H1 (cell line): Measurements from ENCODE around the gene DNASE1. TPM values are rescaled to one million over a fixed set of nuclear protein-coding genes. Genes with fewer than 3 reads are reported as not detected.

Source experiments
- CTCF ChIA-PET: fragments of 300-600 bp; sonication (Branson Sonifier 250); formaldehyde crosslinking; loops from one replicate; lab custom pipeline; 2021; ENCODE audit not compliant: partially characterized antibody; lab: Charles Lee
- POLR2A ChIA-PET: fragments of 300-600 bp; sonication (Branson Sonifier 250); formaldehyde crosslinking; loops from one replicate; lab custom pipeline; 2021; ENCODE audit warnings: inconsistent platforms; ENCODE audit not compliant: partially characterized antibody; lab: Charles Lee
- DNase-seq, 2 experiments: peaks; one replicate each; pipeline versions ENCODE4 v3.0.0 to v3.0.0-alpha.2; 2010 to 2022; ENCODE audit warnings: low spot score in 2 of 2, low read depth in 1 of 2, mixed read lengths in 1 of 2
- FAIRE-seq: peaks from 2 replicates; lab custom pipeline; 2011; peaks lifted over from hg19 to GRCh38; lab: Jason Lieb, UNC
- H2AFZ ChIP-seq: 2 replicates; pipeline ENCODE4 v1.8.1; 2012; ENCODE audit warnings: low read length, inconsistent platforms
- H2AK5ac ChIP-seq: 2 replicates; pipeline ENCODE4 v1.6.1; 2013; ENCODE audit warnings: low read depth, low read length
- H2BK120ac ChIP-seq: replicated peaks from 2 replicates; pipeline ENCODE3; 2013; ENCODE audit warnings: low read depth, low read length, inconsistent platforms
- H2BK12ac ChIP-seq: 2 replicates; pipeline ENCODE4 v1.6.1; 2013; ENCODE audit warnings: low read depth, low read length
- H2BK15ac ChIP-seq: 2 replicates; pipeline ENCODE4 v1.6.1; 2013; ENCODE audit warnings: low read length
- H2BK20ac ChIP-seq: 2 replicates; pipeline ENCODE4 v1.6.1; 2013; ENCODE audit warnings: low read length
- H2BK5ac ChIP-seq: 2 replicates; pipeline ENCODE4 v1.6.1; 2013; ENCODE audit warnings: low read depth, low read length
- H3K14ac ChIP-seq: 2 replicates; pipeline ENCODE4 v1.6.1; 2013; ENCODE audit warnings: inconsistent platforms; ENCODE audit not compliant: insufficient read length
- H3K18ac ChIP-seq: 2 replicates; pipeline ENCODE4 v1.6.1; 2013; ENCODE audit warnings: low read length; ENCODE audit errors: extremely low read depth
- H3K23ac ChIP-seq: 2 replicates; pipeline ENCODE4 v1.6.1; 2013; ENCODE audit warnings: inconsistent platforms; ENCODE audit not compliant: insufficient read length
- H3K23me2 ChIP-seq: 2 replicates; pipeline ENCODE4 v1.6.1; 2013; ENCODE audit warnings: low read depth, low read length
- H3K27ac ChIP-seq: 2 replicates; pipeline ENCODE4 v1.6.1; 2011; ENCODE audit warnings: low read depth, low read length, inconsistent platforms
- H3K27me3 ChIP-seq, 4 experiments: replicated peaks in 1 of 4; 1 replicate in 1 of 4; 2 replicates in 3 of 4; pipeline versions ENCODE4 v1.6.1 to v1.8.1; 2011 to 2013; ENCODE audit warnings: low read length in 3 of 4, mild to moderate bottlenecking in 3 of 4, inconsistent platforms in 2 of 4, mixed read lengths in 2 of 4, moderate library complexity in 1 of 4; ENCODE audit not compliant: control insufficient read depth in 3 of 4, insufficient read depth in 3 of 4; ENCODE audit errors: extremely low read depth in 1 of 4
- H3K36me3 ChIP-seq, 4 experiments: 2 replicates each; pipeline versions ENCODE4 v1.6.1 to v1.8.1; 2011 to 2013; ENCODE audit warnings: mild to moderate bottlenecking in 4 of 4, low read length in 3 of 4, moderate library complexity in 2 of 4, control low read depth in 1 of 4, inconsistent platforms in 1 of 4; ENCODE audit not compliant: insufficient read depth in 4 of 4, control insufficient read depth in 2 of 4
- H3K4ac ChIP-seq: replicated peaks from 2 replicates; pipeline ENCODE3; 2013; ENCODE audit warnings: low read length, low read depth, mixed read lengths, inconsistent platforms; ENCODE audit not compliant: insufficient read length
- H3K4me1 ChIP-seq, 4 experiments: replicated peaks in 1 of 4; 1 replicate in 1 of 4; 2 replicates in 3 of 4; pipeline versions ENCODE4 v1.6.1 to v1.8.1; 2011 to 2013; ENCODE audit warnings: low read length in 3 of 4, inconsistent platforms in 2 of 4, mixed read lengths in 1 of 4; ENCODE audit not compliant: insufficient read depth in 4 of 4, control insufficient read depth in 3 of 4
- H3K4me2 ChIP-seq, 2 experiments: 2 replicates each; pipeline versions ENCODE4 v1.6.1 to v1.8.1; 2011 to 2013; ENCODE audit warnings: low read depth in 2 of 2, low read length in 2 of 2, control low read depth in 1 of 2, inconsistent platforms in 1 of 2, mild to moderate bottlenecking in 1 of 2; ENCODE audit not compliant: insufficient read depth in 1 of 2
- H3K4me3 ChIP-seq, 4 experiments: fragments of 200-600, 300-600 bp in 1 of 4; sonication (generic), shearing (Covaris generic), sonication (Bioruptor Twin) in 1 of 4; 2 replicates each; pipeline versions ENCODE4 v1.5.1 to v1.8.1; 2011 to 2016; ENCODE audit warnings: low read length in 4 of 4, low read depth in 3 of 4, control low read depth in 2 of 4, inconsistent platforms in 2 of 4, mild to moderate bottlenecking in 2 of 4, mixed read lengths in 1 of 4, moderate library complexity in 1 of 4; ENCODE audit not compliant: insufficient read depth in 2 of 4; ENCODE audit errors: extremely low read depth in 1 of 4
- H3K56ac ChIP-seq: replicated peaks from 2 replicates; pipeline ENCODE3; 2013; ENCODE audit warnings: low read depth, mild to moderate bottlenecking, mixed read lengths, low read length, inconsistent platforms; ENCODE audit not compliant: insufficient read length
- H3K79me1 ChIP-seq: 2 replicates; pipeline ENCODE4 v1.6.1; 2013; ENCODE audit warnings: low read depth, low read length, control low read depth
- H3K79me2 ChIP-seq, 2 experiments: 2 replicates each; pipeline versions ENCODE4 v1.6.1 to v1.8.1; 2012 to 2013; ENCODE audit warnings: low read length in 2 of 2, mild to moderate bottlenecking in 2 of 2, inconsistent platforms in 1 of 2; ENCODE audit not compliant: insufficient read depth in 2 of 2, control insufficient read depth in 1 of 2
- H3K9ac ChIP-seq, 4 experiments: replicated peaks in 1 of 4; 1 replicate in 1 of 4; 2 replicates in 3 of 4; pipeline versions ENCODE4 v1.6.1 to v1.8.1; 2011 to 2013; ENCODE audit warnings: low read depth in 3 of 4, low read length in 3 of 4, control low read depth in 2 of 4, mild to moderate bottlenecking in 2 of 4, moderate library complexity in 2 of 4, inconsistent platforms in 1 of 4; ENCODE audit errors: extremely low read depth in 1 of 4
- H3K9me3 ChIP-seq, 2 experiments: 2 replicates each; pipeline versions ENCODE4 v1.6.1 to v1.8.1; 2012 to 2013; ENCODE audit warnings: mild to moderate bottlenecking in 2 of 2, moderate library complexity in 2 of 2, control low read depth in 1 of 2, inconsistent platforms in 1 of 2, low read depth in 1 of 2, low read length in 1 of 2, mixed read lengths in 1 of 2; ENCODE audit not compliant: insufficient read depth in 2 of 2
- H4K20me1 ChIP-seq, 2 experiments: replicated peaks in 1 of 2; 2 replicates each; pipeline versions ENCODE3 to v1.8.1; 2011 to 2013; ENCODE audit warnings: inconsistent platforms in 2 of 2, low read length in 2 of 2, mild to moderate bottlenecking in 1 of 2; ENCODE audit not compliant: insufficient read depth in 2 of 2, control insufficient read depth in 1 of 2
- H4K5ac ChIP-seq: 2 replicates; pipeline ENCODE4 v1.6.1; 2013; ENCODE audit warnings: low read length, low read depth, mixed read lengths, inconsistent platforms; ENCODE audit not compliant: insufficient read length
- H4K8ac ChIP-seq: 2 replicates; pipeline ENCODE4 v1.8.0; 2013; ENCODE audit warnings: mild to moderate bottlenecking, moderate library complexity, low read length, inconsistent platforms; ENCODE audit not compliant: insufficient read depth; ENCODE audit errors: extremely low read depth
- H4K91ac ChIP-seq: replicated peaks from 2 replicates; pipeline ENCODE3; 2013; ENCODE audit warnings: low read length, mixed read lengths, inconsistent platforms; ENCODE audit not compliant: insufficient read length
- CBX8 ChIP-seq: fragments of 300-800, 300-1000 bp; sonication (generic); IDR thresholded peaks from 2 replicates; pipeline ENCODE4 v1.7.1; 2016; ENCODE audit warnings: low read depth, low read length, borderline replicate concordance
- CHD1 ChIP-seq: IDR thresholded peaks from 2 replicates; pipeline ENCODE4 v1.6.1; 2012; ENCODE audit warnings: low read depth, low read length, improper control_type of control experiment
- EZH2 ChIP-seq: fragments of 200-600 bp; sonication (generic); IDR thresholded peaks from 2 replicates; pipeline ENCODE4 v1.7.1; 2012; ENCODE audit warnings: low read depth, mild to moderate bottlenecking, moderate library complexity, low read length, inconsistent platforms; ENCODE audit not compliant: severe bottlenecking
- RBBP5 ChIP-seq: IDR thresholded peaks from 2 replicates; pipeline ENCODE4 v1.7.1; 2012; ENCODE audit warnings: low read depth, mild to moderate bottlenecking, inconsistent platforms, low read length, moderate library complexity, borderline replicate concordance
- RNF2 ChIP-seq: fragments of 200-900, 300-1000 bp; sonication (generic); IDR thresholded peaks from 2 replicates; pipeline ENCODE4 v1.7.1; 2016; ENCODE audit warnings: borderline replicate concordance, low read depth, mild to moderate bottlenecking, antibody characterized with exemption, low read length; ENCODE audit not compliant: poor library complexity, severe bottlenecking; ENCODE audit errors: missing control alignments
- SIN3A ChIP-seq, 2 experiments: IDR thresholded peaks in 1 of 2; conservative IDR thresholded peaks in 1 of 2; 2 replicates each; pipeline ENCODE4 v1.6.1; 2011 to 2012; ENCODE audit warnings: low read length in 2 of 2, improper control_type of control experiment in 1 of 2, low read depth in 1 of 2, mild to moderate bottlenecking in 1 of 2
- SIX5 ChIP-seq: IDR thresholded peaks from 2 replicates; pipeline ENCODE4 v1.6.1; 2011; ENCODE audit warnings: mild to moderate bottlenecking, low read depth, low read length
- WGBS, 2 experiments: shearing (Covaris generic) in 1 of 2; methylation state at CpG; one replicate each; pipeline versions ENCODE4 v1.1.6 to v1.1.7; 2013 to 2015; ENCODE audit warnings: low lambda C conversion rate in 2 of 2, mixed read lengths in 2 of 2, inconsistent platforms in 1 of 2, low coverage in 1 of 2, missing lambda C conversion rate in 1 of 2; ENCODE audit not compliant: insufficient replicate concordance in 2 of 2, insufficient coverage in 1 of 2, insufficient read length in 1 of 2; ENCODE audit errors: extremely low coverage in 1 of 2, missing lambda C conversion rate in 1 of 2; 5-methylcytosine and 5-hydroxymethylcytosine counted together
- polyA plus RNA-seq, 7 experiments: library from polyadenylated mRNA; depleted of rRNA in 3 of 7; stranded (reverse) in 5 of 7; unstranded in 2 of 7; fragments of >200 nt in 5 of 7; fragments of 200-250 nt in 2 of 7; gene quantifications; 1 replicate in 5 of 7; 2 replicates in 1 of 7; 4 replicates in 1 of 7; pipeline versions ENCODE4 v1.2.1 to v1.2.3, GENCODE V29; 2011 to 2013; ENCODE audit warnings: missing spikeins in 2 of 7, mixed read lengths in 2 of 7
- total RNA-seq: library from RNA; stranded (reverse); fragmentation: NEBNext Ultra II Directional; extraction: Animal tissue kit (Norgen Biotek cat#: 25700); gene quantifications from 2 replicates; pipeline ENCODE4 v1.2.1, GENCODE V29; 2021
- TF ChIP-seq, protein P1 (sequence below): IDR thresholded peaks from 2 replicates; pipeline ENCODE4 v1.6.1; 2011; ENCODE audit warnings: low read depth, mild to moderate bottlenecking, low read length; ENCODE audit not compliant: insufficient read depth

Gene DNASE1
- total and polyA plus RNA-seq, 2 of the 8 experiments (the other 6 are each of a cell fraction or from before 2014, with no cell fraction given) = 11.5 to 16.7 TPM

DNA sequence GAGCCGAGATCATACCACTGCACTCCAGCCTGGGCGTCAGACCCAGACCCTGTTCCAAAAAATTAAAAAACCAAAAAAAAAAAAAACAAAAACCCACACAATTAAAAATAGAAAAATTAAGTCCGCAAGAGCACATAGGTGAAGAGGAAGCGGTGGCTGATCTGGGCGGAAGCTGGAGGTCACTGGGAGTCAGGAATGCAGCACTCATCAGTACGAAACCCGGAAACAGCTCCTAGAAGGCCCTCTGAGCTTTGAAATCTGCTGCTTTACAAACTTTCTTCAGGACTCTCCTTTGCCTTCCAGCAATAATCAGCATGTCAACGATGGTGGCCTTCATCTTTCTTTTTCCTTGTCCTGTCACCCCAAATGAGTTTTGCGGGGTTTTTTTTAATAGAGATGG, 33.3 kb downstream of the DNASE1 start:
- H4K5ac ChIP-seq = no peak overlapping the region
- CTCF ChIA-PET = interaction anchor here (0.9 to 3.4 kb wide), 5 partner anchors 8 to 34 kb away, joined by 3 to 15 read pairs (median 4); partner anchors contain the start of gene DNASE1
- no peak for DNase-seq

More for the DNA sequence above, 33.3 kb downstream of the DNASE1 start:
- Histone ChIP-seq H3K79me2 (0 out of 4 replicates have a peak, but pooled peaks cover 0 to 2% of the 10 kb centered on the region in 2 experiments), H3K9ac (no peak overlapping the region), H3K36me3 (peaks cover 23 to 52% (median 36%) of the 10 kb centered on the region in 4 experiments), H4K91ac (no peak overlapping the region), H3K4ac (no peak overlapping the region), H2BK5ac (no peak overlapping the region), H3K27ac (no peak overlapping the region), H3K18ac (no peak overlapping the region), H4K8ac (no peak overlapping the region), H3K23me2 (no peaks in the 10 kb centered on the region), H3K56ac (no peak overlapping the region), H4K20me1 (peaks cover 9 to 11% of the 10 kb centered on the region in 2 experiments), H3K9me3 (no peaks in the 10 kb centered on the region), H3K4me1 (no peaks in the 10 kb centered on the region), H3K4me3 (no peak overlapping the region), H3K14ac (no peak overlapping the region)
- WGBS, 2 experiments = 93% methylated on average over 7 of the region's 9 CpGs; no CpG with 5 or more reads in 1 of the 2 experiments
- TF ChIP-seq CHD1 (no peak), EZH2 (no peak), SIX5 (no peak), CBX8 (no peak), SIN3A (conservative IDR thresholded peaks at IDR 0.05 in 1 of 2, IDR thresholded peaks at IDR 0.05 in 1 of 2; ENCODE audit: low read depth in 1 of 2, low read length in 2 of 2) (no peak), RNF2 (no peak), RBBP5 (no peak)
- TF ChIP-seq, protein P1, sequence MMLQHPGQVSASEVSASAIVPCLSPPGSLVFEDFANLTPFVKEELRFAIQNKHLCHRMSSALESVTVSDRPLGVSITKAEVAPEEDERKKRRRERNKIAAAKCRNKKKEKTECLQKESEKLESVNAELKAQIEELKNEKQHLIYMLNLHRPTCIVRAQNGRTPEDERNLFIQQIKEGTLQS = no peak
- TF ChIP-seq, all 59 proteins: peak for 0
- no peak overlapping the region for H2BK20ac ChIP-seq
- no peak overlapping the region for H3K23ac ChIP-seq
- no peaks in the 10 kb centered on the region for H3K79me1 ChIP-seq
- H3K4me2 ChIP-seq = no peak overlapping the region
- no peak overlapping the region for H2BK15ac ChIP-seq
- no peak overlapping the region for H2BK12ac ChIP-seq
- FAIRE-seq = no peak
- H3K27me3 ChIP-seq = no peaks in the 10 kb centered on the region
- no peak overlapping the region for H2AK5ac ChIP-seq
- POLR2A ChIA-PET = interaction anchor here (2.1 kb wide), 1 partner anchor 12 kb away, joined by 7 read pairs; no protein-coding TSS in a partner anchor
- H2AFZ ChIP-seq = no peak overlapping the region
- H2BK120ac ChIP-seq = no peak overlapping the region
